T-helper 17 cell (primary cell): Measurements from ENCODE around the gene ZNF577. TPM values are rescaled to one million over a fixed set of nuclear protein-coding genes. Genes with fewer than 3 reads are reported as not detected.
"Not testable (repeated sequence)": the region's sequence is repeated elsewhere in the genome, so short reads cannot be mapped to it uniquely, and the experiment has no call there.

Source experiments
- ATAC-seq: fragments of 150-1000 bp; cut with Tn5 transposase; 2 replicates; pipeline ENCODE4 v1.10.0; 2021; ENCODE audit warnings: mild to moderate bottlenecking, moderate library complexity
- DNase-seq, 3 donors: peaks; one replicate each; pipeline versions ENCODE4 v3.0.0 to v3.0.0-alpha.2; 2020 to 2021
- H3K9me3 ChIP-seq: one replicate; pipeline ENCODE4 v1.7.0; 2013; ENCODE audit warnings: low read length, mild to moderate bottlenecking; ENCODE audit not compliant: control insufficient read depth, poor library complexity, severe bottlenecking
- H3K27ac Mint-ChIP-seq: one replicate; pipeline ENCODE4 v1.8.0; 2022; ENCODE audit warnings: mild to moderate bottlenecking, moderate library complexity, mixed read lengths
- H3K27me3 Mint-ChIP-seq: one replicate; pipeline ENCODE4 v1.8.0; 2022; ENCODE audit warnings: mixed read lengths
- H3K36me3 Mint-ChIP-seq: one replicate; pipeline ENCODE4 v1.8.0; 2022; ENCODE audit warnings: low read depth, mixed read lengths
- H3K4me1 Mint-ChIP-seq: one replicate; pipeline ENCODE4 v1.8.0; 2022; ENCODE audit warnings: mild to moderate bottlenecking, mixed read lengths
- H3K4me3 Mint-ChIP-seq: one replicate; pipeline ENCODE4 v1.8.0; 2022; ENCODE audit warnings: mild to moderate bottlenecking, moderate library complexity, mixed read lengths
- total RNA-seq, 4 donors: library from RNA in 2 of 4; stranded (reverse) in 2 of 4; gene quantifications; one replicate each; pipeline ENCODE4 v1.2.3 and lab custom pipeline; 2022 to 2026

Gene ZNF577
- total RNA-seq (1 to 10 TPM; 5.4 to 8.3 TPM), total RNA-seq (lab: John Stamatoyannopoulos, UW) (15.9 to 17.6 reads per million in 2 donors)

DNA sequence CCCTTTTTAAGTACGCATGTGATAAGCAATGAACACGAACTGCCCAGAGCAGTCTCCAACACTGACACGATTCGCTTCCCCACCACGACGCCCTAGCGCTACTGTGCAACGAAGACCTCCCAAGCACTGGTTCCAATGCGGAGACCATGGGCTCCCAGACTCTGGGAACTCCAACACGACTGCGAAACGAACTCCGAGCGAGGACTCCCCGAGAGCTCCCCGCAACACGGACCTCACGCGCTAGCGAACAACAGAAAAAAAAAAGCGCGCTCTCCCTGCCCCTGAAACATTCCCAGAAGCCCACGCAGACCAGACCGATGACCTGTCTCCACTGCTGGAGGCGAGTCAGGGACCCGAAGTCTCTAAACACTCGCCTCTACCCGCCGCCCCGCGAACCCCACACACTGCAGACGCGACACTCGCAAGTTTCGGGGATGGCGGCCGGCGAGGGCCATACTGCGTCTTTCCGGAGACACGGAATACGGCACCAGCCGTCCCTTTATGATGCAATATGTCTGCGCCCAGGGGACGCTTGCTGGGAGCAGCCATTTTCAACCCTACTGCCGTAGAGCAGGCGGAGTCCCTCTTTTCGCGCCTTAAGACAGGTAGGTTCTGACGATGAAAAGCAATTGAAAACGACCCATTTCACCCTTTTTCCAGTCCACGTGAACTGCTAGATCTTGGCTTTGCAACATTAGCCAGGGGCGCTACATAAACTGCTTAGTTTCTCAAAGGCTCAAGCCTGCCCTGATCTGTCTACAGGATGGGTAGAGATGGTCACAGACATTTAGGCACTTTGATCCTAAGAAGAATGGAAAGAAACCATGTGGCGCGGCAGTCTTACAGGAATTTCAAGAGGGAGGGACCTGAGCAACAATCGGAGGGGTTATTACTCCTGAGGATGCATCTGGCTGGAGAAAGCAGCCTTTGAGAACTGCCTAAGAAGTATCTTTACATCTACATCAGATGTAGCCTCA lies at the start of gene ZNF577:
Gene ZNF577, minus strand, starts transcription at position 430 of the 977 bp plus-strand sequence. CDS start 7,569 bp downstream, outside the sequence.
- Mint-ChIP-seq H3K27ac (peak within 1 kb of the TSS; percentile 88), H3K4me3 (peak within 1 kb of the TSS; percentile 92), H3K27me3 (no peaks in the 10 kb centered on the region), H3K36me3 (peaks cover 5% of the 10 kb centered on the region), H3K4me1 (no peaks in the 10 kb centered on the region)
- peaks cover 55% of the 10 kb centered on the region for H3K9me3 ChIP-seq
- ATAC-seq (peak; percentile 97), DNase-seq (peak; percentile 52 to 59 (median 58))

DNA sequence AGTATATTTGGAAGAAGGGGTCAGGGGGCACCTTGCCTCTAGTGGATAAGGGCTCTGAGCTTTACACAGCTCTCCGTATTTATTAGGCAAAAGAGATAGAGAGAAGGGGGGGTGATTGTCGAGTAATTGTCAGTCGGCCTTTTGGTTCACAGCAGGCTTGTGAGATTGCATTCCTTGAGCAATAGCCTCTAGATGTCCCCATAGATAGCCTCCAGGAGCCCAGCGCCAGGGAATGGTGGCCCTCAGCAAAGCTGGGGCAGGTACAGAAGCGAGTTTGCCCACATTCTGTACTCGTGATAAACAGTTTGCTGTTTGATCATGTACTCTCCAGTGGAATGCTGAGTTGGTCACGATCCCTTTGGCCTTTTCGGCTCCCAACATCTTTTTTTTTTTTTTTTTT lies 44.2 kb upstream of the ZNF577 start:
- peaks cover 28% of the 10 kb centered on the region for H3K9me3 ChIP-seq
- no peaks in the 10 kb centered on the region for H3K27me3 Mint-ChIP-seq

DNA sequence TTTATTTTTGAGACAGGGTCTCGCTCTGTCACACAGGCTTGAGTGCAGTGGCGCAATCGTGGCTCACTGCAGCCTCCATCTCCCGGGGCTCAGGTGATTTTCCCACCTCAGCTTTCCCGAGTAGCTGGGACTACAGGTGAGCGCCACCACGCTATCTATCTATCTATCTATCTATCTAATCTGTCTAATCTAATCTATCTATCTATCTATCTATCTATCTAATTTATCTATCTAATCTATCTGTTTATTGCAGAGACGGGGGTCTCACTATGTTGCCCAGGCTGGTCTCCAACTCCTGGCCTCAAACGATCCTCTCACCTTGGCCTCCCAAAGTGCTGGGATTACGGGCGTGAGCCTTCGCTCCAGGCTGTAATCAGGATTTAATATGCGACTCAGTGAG lies 40.1 kb upstream of the ZNF577 start:
- peak overlapping the region; percentile 94 for H3K4me3 Mint-ChIP-seq
- H3K9me3 ChIP-seq = peaks cover 6% of the 10 kb centered on the region
- ATAC-seq (no peak), DNase-seq (no peak)
- peaks cover 7% of the 10 kb centered on the region for H3K4me1 Mint-ChIP-seq
- peaks cover 15% of the 10 kb centered on the region for H3K36me3 Mint-ChIP-seq
- peak overlapping the region; percentile 87 for H3K27ac Mint-ChIP-seq
- H3K27me3 Mint-ChIP-seq = no peaks in the 10 kb centered on the region

More for the DNA sequence above, 44.2 kb upstream of the ZNF577 start:
- H3K36me3 Mint-ChIP-seq = peaks cover 13% of the 10 kb centered on the region
- ATAC-seq (no peak), DNase-seq (no peak)
- H3K27ac Mint-ChIP-seq = no peak overlapping the region
- no peak overlapping the region for H3K4me3 Mint-ChIP-seq
- H3K4me1 Mint-ChIP-seq = peaks cover 5% of the 10 kb centered on the region

DNA sequence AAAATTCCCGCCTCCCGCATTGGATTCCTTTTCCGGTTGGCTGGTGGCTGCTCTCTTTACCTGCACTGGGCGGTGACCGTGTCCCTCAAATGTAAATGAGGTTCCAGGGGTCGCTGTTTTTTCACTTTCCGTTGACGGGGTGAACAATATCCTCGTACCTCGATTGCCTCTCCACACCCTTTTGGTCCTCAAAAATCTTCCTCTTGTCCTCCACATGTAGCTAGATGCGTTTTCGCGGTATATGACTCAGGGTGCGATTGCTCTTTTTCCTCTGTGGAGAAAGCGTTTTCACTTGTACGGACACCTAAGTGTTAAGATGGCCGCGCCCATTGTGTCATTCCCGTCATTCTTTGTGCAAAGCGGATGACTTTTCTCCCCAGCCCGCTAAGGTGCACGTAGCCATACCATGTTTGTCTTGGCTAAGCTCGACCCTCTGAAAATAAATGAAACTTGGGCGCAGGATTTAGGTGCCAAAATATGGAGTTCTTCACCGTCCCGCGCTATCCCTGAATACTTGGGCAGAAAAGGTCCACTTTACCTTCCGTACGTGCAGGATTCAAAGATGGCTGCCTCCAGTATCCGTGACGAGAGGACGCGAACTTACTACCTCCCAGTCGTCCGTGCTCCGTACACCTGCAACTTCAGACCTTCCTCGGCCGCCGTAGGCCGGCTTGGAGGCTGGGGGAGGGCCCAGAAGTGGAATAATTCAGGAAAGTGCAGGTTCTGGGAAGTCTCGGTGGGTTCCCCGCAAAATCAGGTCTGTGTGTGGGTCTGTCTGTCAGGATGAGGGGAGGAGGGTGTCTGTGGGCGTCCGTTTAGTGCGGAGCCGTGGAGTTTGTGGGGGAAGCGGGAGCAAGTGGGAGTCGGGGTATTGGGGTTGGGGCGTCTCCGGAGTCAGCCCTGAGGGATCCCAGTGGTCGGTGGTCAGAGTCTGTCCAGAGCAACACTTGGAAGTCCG lies 39.3 kb upstream of the ZNF577 start, which contains the start of gene ZNF613:
Gene ZNF613, plus strand, starts transcription at position 689 of the 958 bp plus-strand sequence. CDS start 8,749 bp downstream, outside the sequence.
- H3K9me3 ChIP-seq = peaks cover 8% of the 10 kb centered on the region
- peak; percentile 47 to 68 (median 62) for DNase-seq
- peak; percentile 93 for ATAC-seq
- Mint-ChIP-seq H3K36me3 (peaks cover 15% of the 10 kb centered on the region), H3K4me3 (peak within 1 kb of the TSS; percentile 94), H3K4me1 (peaks cover 7% of the 10 kb centered on the region), H3K27me3 (no peaks in the 10 kb centered on the region), H3K27ac (peak within 1 kb of the TSS; percentile 87)

DNA sequence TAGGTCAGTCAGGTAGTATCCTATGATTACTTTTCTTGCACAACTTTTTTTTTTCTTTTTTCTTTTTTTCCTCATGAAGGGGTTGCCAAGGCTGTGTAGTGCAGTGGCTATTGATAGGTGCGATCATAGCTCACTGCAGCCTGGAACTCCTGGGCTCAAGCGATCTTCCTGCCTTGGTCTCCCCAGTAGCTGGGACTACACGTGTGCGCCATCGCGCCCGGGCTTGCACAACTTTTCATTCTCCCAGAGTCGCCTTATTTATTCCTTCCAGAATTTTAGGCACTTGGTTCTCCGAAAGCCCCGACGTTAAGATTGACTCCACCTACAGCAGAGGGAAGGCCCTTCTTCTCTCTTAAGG lies 38.7 kb upstream of the ZNF577 start:
- Mint-ChIP-seq H3K27me3 (no peaks in the 10 kb centered on the region), H3K4me1 (peaks cover 7% of the 10 kb centered on the region), H3K4me3 (peak overlapping the region; percentile 94), H3K27ac (peak overlapping the region; percentile 87), H3K36me3 (peaks cover 13% of the 10 kb centered on the region)
- ATAC-seq (no peak), DNase-seq (no peak)
- H3K9me3 ChIP-seq = peaks cover 11% of the 10 kb centered on the region

DNA sequence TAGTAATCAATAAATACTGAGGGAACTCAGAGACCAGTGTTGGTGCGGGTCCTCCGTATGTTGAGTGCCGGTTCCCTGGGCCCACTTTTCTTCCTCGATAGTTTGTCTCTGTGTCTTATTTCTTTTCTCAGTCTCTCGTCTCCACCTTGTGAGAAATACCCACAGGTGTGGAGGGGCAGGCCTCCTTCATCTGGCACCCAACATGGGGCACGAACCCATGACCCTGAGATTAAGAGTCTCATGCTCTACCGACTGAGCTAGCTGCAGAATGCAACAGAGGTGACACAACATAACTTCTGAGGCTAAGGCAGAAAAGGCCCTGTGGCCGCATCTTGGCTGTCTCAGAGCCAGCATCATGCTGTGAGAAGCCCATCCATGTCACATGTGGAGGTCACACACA lies 34.2 kb upstream of the ZNF577 start:
- DNase-seq (no peak), ATAC-seq (no peak)
- Mint-ChIP-seq H3K27me3 (no peaks in the 10 kb centered on the region), H3K4me1 (peaks cover 2% of the 10 kb centered on the region), H3K27ac (no peak overlapping the region), H3K36me3 (peaks cover 4% of the 10 kb centered on the region), H3K4me3 (no peak overlapping the region)
- peaks cover 32% of the 10 kb centered on the region for H3K9me3 ChIP-seq

DNA sequence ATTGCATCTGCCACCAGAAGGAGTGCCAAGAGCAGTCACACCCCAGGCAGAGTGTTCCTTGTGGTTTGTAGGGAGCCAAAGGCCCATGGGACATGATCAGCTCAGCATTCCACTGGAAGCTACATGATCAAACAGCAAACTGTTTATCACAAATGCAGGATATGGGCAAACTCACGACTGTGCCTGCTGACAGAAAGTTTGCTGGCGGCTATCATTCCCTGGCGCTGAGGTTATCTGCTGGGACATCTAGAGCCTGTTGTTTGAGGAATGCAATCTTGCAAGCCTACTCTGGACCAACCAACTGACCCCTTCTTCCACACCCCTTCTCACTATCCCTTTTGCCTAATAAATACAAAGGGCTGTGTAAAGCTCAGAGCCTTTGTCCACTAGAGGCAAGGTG lies 31.9 kb upstream of the ZNF577 start:
- Mint-ChIP-seq H3K36me3 (no peaks in the 10 kb centered on the region), H3K27me3 (no peaks in the 10 kb centered on the region), H3K27ac (no peak overlapping the region), H3K4me3 (no peak overlapping the region), H3K4me1 (no peaks in the 10 kb centered on the region)
- no peak for ATAC-seq
- DNase-seq = no peak
- peaks cover 42% of the 10 kb centered on the region for H3K9me3 ChIP-seq

DNA sequence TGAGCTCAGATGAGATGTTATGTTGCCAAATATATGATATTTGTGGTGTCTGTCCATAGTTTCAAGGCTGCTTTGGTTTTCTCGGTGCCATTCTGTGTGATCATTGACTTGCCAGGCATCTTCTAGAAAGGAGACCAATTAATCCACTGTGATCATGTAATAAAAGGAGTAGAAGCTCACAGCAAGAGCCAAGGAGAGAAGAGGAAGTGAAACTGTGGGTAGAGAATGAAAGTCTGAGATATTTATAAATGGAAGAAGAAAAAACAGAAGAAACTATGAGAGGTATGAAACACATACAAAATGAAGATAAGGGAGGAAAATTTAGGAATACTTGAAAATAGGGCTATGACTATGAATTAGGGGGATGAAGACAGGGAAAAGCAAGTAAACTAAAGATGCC lies 28.4 kb upstream of the ZNF577 start:
- H3K9me3 ChIP-seq = peaks cover 34% of the 10 kb centered on the region
- no peak overlapping the region for H3K27ac Mint-ChIP-seq
- H3K4me3 Mint-ChIP-seq = no peak overlapping the region
- H3K4me1 Mint-ChIP-seq = no peaks in the 10 kb centered on the region
- peaks cover 2% of the 10 kb centered on the region for H3K36me3 Mint-ChIP-seq
- ATAC-seq (no peak), DNase-seq (no peak)
- no peaks in the 10 kb centered on the region for H3K27me3 Mint-ChIP-seq

DNA sequence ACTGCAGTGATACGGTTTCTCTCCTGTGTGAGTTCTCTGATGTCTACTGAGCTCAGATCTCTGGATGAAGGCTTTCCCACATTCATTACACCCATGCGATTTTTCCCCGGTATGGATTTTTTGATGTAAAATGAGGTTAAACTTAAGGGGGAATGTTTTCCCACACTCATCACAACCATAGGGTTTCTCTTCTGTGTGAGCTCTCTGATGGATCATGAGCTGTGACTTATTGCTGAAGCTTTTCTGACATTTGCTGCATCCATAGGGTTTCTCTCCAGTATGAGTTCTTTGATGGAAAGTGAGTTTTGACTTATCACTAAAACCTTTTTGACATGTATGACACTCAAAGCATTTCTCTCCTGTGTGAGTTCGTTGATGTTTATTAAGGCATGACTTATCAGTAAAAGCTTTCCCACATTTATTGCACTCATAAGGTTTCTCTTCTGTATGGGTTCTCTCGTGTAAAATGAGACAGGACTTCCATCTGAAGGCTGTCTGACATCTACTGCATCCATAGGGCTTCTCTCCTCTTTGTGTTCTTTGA lies 27.6 kb upstream of the ZNF577 start:
- no peak for ATAC-seq
- H3K4me3 Mint-ChIP-seq = no peak overlapping the region
- no peak overlapping the region for H3K27ac Mint-ChIP-seq
- no peak for DNase-seq
- H3K27me3 Mint-ChIP-seq = no peaks in the 10 kb centered on the region
- H3K4me1 Mint-ChIP-seq = no peaks in the 10 kb centered on the region
- H3K9me3 ChIP-seq = peaks cover 30% of the 10 kb centered on the region
- peaks cover 2% of the 10 kb centered on the region for H3K36me3 Mint-ChIP-seq

DNA sequence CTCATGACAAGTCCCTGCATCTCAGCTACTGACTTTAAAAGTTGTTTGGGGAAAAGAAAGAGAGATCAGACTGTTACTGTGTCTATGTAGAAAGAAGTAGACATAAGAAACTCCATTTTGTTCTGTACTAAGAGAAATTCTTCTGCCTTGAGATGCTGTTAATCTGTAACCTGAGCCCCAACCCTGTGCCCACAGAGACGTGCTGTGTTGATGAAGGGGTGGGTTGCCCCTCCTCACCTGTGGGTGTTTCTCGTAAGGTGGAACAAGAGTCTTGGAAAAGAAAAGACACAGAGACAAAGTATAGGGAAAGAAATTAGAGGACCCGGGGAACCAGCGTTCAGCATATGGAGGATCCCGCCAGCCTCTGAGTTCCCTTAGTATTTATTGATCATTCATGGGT lies 20.2 kb upstream of the ZNF577 start:
- DNase-seq, H3K27ac Mint-ChIP-seq, ATAC-seq, H3K4me3 Mint-ChIP-seq, H3K27me3 Mint-ChIP-seq, H3K9me3 ChIP-seq, H3K4me1 Mint-ChIP-seq, H3K36me3 Mint-ChIP-seq: not testable (repeated sequence)

DNA sequence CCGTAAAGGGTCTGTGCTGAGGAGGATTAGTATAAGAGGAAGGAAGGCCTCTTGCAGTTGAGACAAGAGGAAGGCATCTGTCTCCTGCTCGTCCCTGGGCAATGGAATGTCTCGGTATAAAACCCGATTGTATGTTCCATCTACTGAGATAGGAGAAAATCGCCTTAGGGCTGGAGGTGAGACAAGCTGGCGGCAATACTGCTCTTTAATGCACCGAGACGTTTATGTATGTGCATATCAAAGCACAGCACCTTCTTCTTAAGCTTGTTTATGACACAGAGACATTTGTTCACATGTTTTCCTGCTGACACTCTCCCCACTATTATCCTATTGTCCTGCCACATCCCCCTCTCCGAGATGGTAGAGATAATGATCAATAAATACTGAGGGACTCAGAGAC lies 18.4 kb upstream of the ZNF577 start:
- DNase-seq, H3K4me3 Mint-ChIP-seq, ATAC-seq, H3K27ac Mint-ChIP-seq, H3K27me3 Mint-ChIP-seq, H3K4me1 Mint-ChIP-seq, H3K36me3 Mint-ChIP-seq: not testable (repeated sequence)
- peaks cover 14% of the 10 kb centered on the region for H3K9me3 ChIP-seq

DNA sequence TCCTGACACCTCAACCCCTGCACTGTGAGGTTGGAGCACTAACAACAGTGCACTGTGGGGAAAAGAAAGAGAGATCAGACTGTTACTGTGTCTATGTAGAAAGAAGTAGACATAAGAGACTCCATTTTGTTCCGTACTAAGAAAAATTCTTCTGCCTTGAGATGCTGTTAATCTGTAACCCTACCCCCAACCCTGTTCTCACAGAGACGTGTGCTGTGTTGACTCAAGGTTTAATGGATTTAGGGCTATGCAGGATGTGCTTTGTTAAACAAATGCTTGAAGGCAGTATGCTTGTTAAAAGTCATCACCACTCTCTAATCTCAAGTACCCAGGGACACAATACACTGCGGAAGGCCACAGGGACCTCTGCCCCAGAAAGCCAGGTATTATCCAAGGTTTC lies 17.9 kb upstream of the ZNF577 start:
- not testable (repeated sequence) for H3K36me3 Mint-ChIP-seq, DNase-seq, ATAC-seq, H3K4me1 Mint-ChIP-seq, H3K27me3 Mint-ChIP-seq, H3K27ac Mint-ChIP-seq, H3K4me3 Mint-ChIP-seq
- peaks cover 14% of the 10 kb centered on the region for H3K9me3 ChIP-seq
